GM12801 (cell line): ENCODE measurements around the gene KCNN3.

Experiments
- CTCF ChIP-seq: IDR thresholded peaks from one replicate; pipeline ENCODE4 v1.5.1; 2011; ENCODE audit warnings: control low read depth; ENCODE audit not compliant: insufficient read length; ENCODE audit errors: extremely low read depth

The KCNN3 gene

GRCh38 chr1:154829062-154829461 is 41.0 kb downstream of the KCNN3 start:
- TF ChIP-seq CTCF, result no peak

- TF ChIP-seq CTCF, result no peak
Observed at GRCh38 chr1:154824179-154825000, 45.7 kb downstream of the KCNN3 start.

- no peak for TF ChIP-seq CTCF
Observed at GRCh38 chr1:154822717-154823116, 47.4 kb downstream of the KCNN3 start.

GRCh38 chr1:154822233-154822632 is 47.8 kb downstream of the KCNN3 start:
- no peak for TF ChIP-seq CTCF

GRCh38 chr1:154821083-154821482 is 49.0 kb downstream of the KCNN3 start:
- TF ChIP-seq CTCF, result no peak

- no peak for TF ChIP-seq CTCF
Observed at GRCh38 chr1:154820646-154821045, 49.4 kb downstream of the KCNN3 start.

GRCh38 chr1:154819628-154820590 is 50.2 kb downstream of the KCNN3 start:
- TF ChIP-seq CTCF, result no peak
